Measurements from ENCODE around the gene GNAL.

Gene GNAL

GRCh38 chr18:11862468-11863137, 173.5 kb downstream of the GNAL start:
- H3K23ac ChIP-seq (ENCODE audit: low read length in 2 of 2), result no peak overlapping the region
- no peak overlapping the region for H2BK15ac ChIP-seq (ENCODE audit: low read depth, poor library complexity, severe bottlenecking)
- no peaks in the 10 kb centered on the region for H3K36me3 ChIP-seq (ENCODE audit: control insufficient read depth in 1 of 2, insufficient read depth in 2 of 2, low read depth in 1 of 2, low read length in 2 of 2)
- no peak overlapping the region for H2BK12ac ChIP-seq (ENCODE audit: low read length in 2 of 2)
- no peaks in the 10 kb centered on the region for H3K27me3 ChIP-seq (ENCODE audit: control insufficient read depth in 1 of 2, insufficient read depth in 1 of 2, low read length in 2 of 2)
- no peak overlapping the region for H2BK120ac ChIP-seq (ENCODE audit: low read depth, low read length)
- H3K9me3 ChIP-seq (ENCODE audit: control insufficient read depth, low read length), result no peaks in the 10 kb centered on the region
- no peak overlapping the region for H3K27ac ChIP-seq (ENCODE audit: low read length, poor library complexity, severe bottlenecking)
- no peak overlapping the region for H2AK5ac ChIP-seq (ENCODE audit: low read length, severe bottlenecking)
- H3K79me1 ChIP-seq (replicated peaks; ENCODE audit: low read length, poor library complexity, severe bottlenecking), result no peaks in the 10 kb centered on the region
- H4K91ac ChIP-seq (ENCODE audit: low read length), result no peak overlapping the region
- no peak overlapping the region for H3K9ac ChIP-seq (ENCODE audit: low read length)
- no peak overlapping the region for H3K4me2 ChIP-seq (ENCODE audit: low read length, poor library complexity, severe bottlenecking)
- no peak overlapping the region for H2AFZ ChIP-seq (ENCODE audit: low read depth, low read length)
- H3K4me1 ChIP-seq (ENCODE audit: control insufficient read depth, insufficient read depth, low read depth, low read length), result peaks cover 14% of the 10 kb centered on the region
- H3K14ac ChIP-seq (ENCODE audit: low read length in 2 of 2), result no peak overlapping the region
- no peak for DNase-seq
- H3K4ac ChIP-seq (ENCODE audit: low read depth in 1 of 2, low read length in 2 of 2), result no peak overlapping the region
- H4K8ac ChIP-seq (ENCODE audit: low read length), result no peak overlapping the region
- 82% methylated on average over 6 of the region's 6 CpGs for WGBS
- no peak overlapping the region for H2BK5ac ChIP-seq (ENCODE audit: low read depth, low read length, poor library complexity, severe bottlenecking)
- no peak overlapping the region for H3K18ac ChIP-seq (ENCODE audit: low read depth in 1 of 2, low read length in 2 of 2)
- no peak overlapping the region for H3K4me3 ChIP-seq (ENCODE audit: insufficient read depth in 1 of 2, low read depth in 1 of 2, low read length in 2 of 2)

GRCh38 chr18:11864471-11864870, 175.4 kb downstream of the GNAL start:
- H3K4me2 ChIP-seq (ENCODE audit: low read length, poor library complexity, severe bottlenecking), result no peak overlapping the region
- peaks cover 9% of the 10 kb centered on the region for H3K4me1 ChIP-seq (ENCODE audit: control insufficient read depth, insufficient read depth, low read depth, low read length)
- H2BK12ac ChIP-seq (ENCODE audit: low read length in 2 of 2), result no peak overlapping the region
- no peak overlapping the region for H3K18ac ChIP-seq (ENCODE audit: low read depth in 1 of 2, low read length in 2 of 2)
- no peak overlapping the region for H3K4me3 ChIP-seq (ENCODE audit: insufficient read depth in 1 of 2, low read depth in 1 of 2, low read length in 2 of 2)
- H2BK5ac ChIP-seq (ENCODE audit: low read depth, low read length, poor library complexity, severe bottlenecking), result no peak overlapping the region
- H3K36me3 ChIP-seq (ENCODE audit: control insufficient read depth in 1 of 2, insufficient read depth in 2 of 2, low read depth in 1 of 2, low read length in 2 of 2), result no peaks in the 10 kb centered on the region
- no peak overlapping the region for H2BK15ac ChIP-seq (ENCODE audit: low read depth, poor library complexity, severe bottlenecking)
- H3K14ac ChIP-seq (ENCODE audit: low read length in 2 of 2), result no peak overlapping the region
- H3K9ac ChIP-seq (ENCODE audit: low read length), result no peak overlapping the region
- H3K27me3 ChIP-seq (ENCODE audit: control insufficient read depth in 1 of 2, insufficient read depth in 1 of 2, low read length in 2 of 2), result no peaks in the 10 kb centered on the region
- no peak overlapping the region for H3K4ac ChIP-seq (ENCODE audit: low read depth in 1 of 2, low read length in 2 of 2)
- no peaks in the 10 kb centered on the region for H3K79me1 ChIP-seq (replicated peaks; ENCODE audit: low read length, poor library complexity, severe bottlenecking)
- no peak overlapping the region for H4K8ac ChIP-seq (ENCODE audit: low read length)
- no peak overlapping the region for H3K23ac ChIP-seq (ENCODE audit: low read length in 2 of 2)
- 91% methylated on average over 2 of the region's 2 CpGs for WGBS
- no peak overlapping the region for H2BK120ac ChIP-seq (ENCODE audit: low read depth, low read length)
- no peak for DNase-seq
- H2AK5ac ChIP-seq (ENCODE audit: low read length, severe bottlenecking), result no peak overlapping the region
- H3K27ac ChIP-seq (ENCODE audit: low read length, poor library complexity, severe bottlenecking), result no peak overlapping the region
- no peak overlapping the region for H2AFZ ChIP-seq (ENCODE audit: low read depth, low read length)
- H4K91ac ChIP-seq (ENCODE audit: low read length), result no peak overlapping the region
- no peaks in the 10 kb centered on the region for H3K9me3 ChIP-seq (ENCODE audit: control insufficient read depth, low read length)

- Histone ChIP-seq H2BK12ac (ENCODE audit: low read length in 2 of 2) (no peak overlapping the region), H3K36me3 (ENCODE audit: control insufficient read depth in 1 of 2, insufficient read depth in 2 of 2, low read depth in 1 of 2, low read length in 2 of 2) (no peaks in the 10 kb centered on the region), H3K9ac (ENCODE audit: low read length) (no peak overlapping the region), H3K4me2 (ENCODE audit: low read length, poor library complexity, severe bottlenecking) (no peak overlapping the region), H2BK120ac (ENCODE audit: low read depth, low read length) (no peak overlapping the region), H2BK15ac (ENCODE audit: low read depth, poor library complexity, severe bottlenecking) (no peak overlapping the region), H3K27ac (ENCODE audit: low read length, poor library complexity, severe bottlenecking) (no peak overlapping the region), H3K79me1 (replicated peaks; ENCODE audit: low read length, poor library complexity, severe bottlenecking) (no peaks in the 10 kb centered on the region), H2AFZ (ENCODE audit: low read depth, low read length) (no peak overlapping the region), H4K91ac (ENCODE audit: low read length) (no peak overlapping the region), H3K9me3 (ENCODE audit: control insufficient read depth, low read length) (no peaks in the 10 kb centered on the region), H3K4me3 (ENCODE audit: insufficient read depth in 1 of 2, low read depth in 1 of 2, low read length in 2 of 2) (no peak overlapping the region), H3K27me3 (ENCODE audit: control insufficient read depth in 1 of 2, insufficient read depth in 1 of 2, low read length in 2 of 2) (no peaks in the 10 kb centered on the region), H2BK5ac (ENCODE audit: low read depth, low read length, poor library complexity, severe bottlenecking) (no peak overlapping the region), H4K8ac (ENCODE audit: low read length) (no peak overlapping the region), H2AK5ac (ENCODE audit: low read length, severe bottlenecking) (no peak overlapping the region), H3K23ac (ENCODE audit: low read length in 2 of 2) (no peak overlapping the region), H3K18ac (ENCODE audit: low read depth in 1 of 2, low read length in 2 of 2) (no peak overlapping the region), H3K4ac (ENCODE audit: low read depth in 1 of 2, low read length in 2 of 2) (no peak overlapping the region), H3K14ac (ENCODE audit: low read length in 2 of 2) (no peak overlapping the region), H3K4me1 (ENCODE audit: control insufficient read depth, insufficient read depth, low read depth, low read length) (peaks cover 3% of the 10 kb centered on the region)
- WGBS, result 96% methylated on average over 12 of the region's 12 CpGs
- no peak for DNase-seq
Measured at GRCh38 chr18:11865071-11865470, 176.0 kb downstream of the GNAL start.

- no peak overlapping the region for H4K8ac ChIP-seq (ENCODE audit: low read length)
Measured at GRCh38 chr18:11866329-11866728, 177.3 kb downstream of the GNAL start.

More at GRCh38 chr18:11866329-11866728, 177.3 kb downstream of the GNAL start:
- Histone ChIP-seq H3K4me3 (ENCODE audit: insufficient read depth in 1 of 2, low read depth in 1 of 2, low read length in 2 of 2) (no peak overlapping the region), H3K79me1 (replicated peaks; ENCODE audit: low read length, poor library complexity, severe bottlenecking) (no peaks in the 10 kb centered on the region), H3K27me3 (ENCODE audit: control insufficient read depth in 1 of 2, insufficient read depth in 1 of 2, low read length in 2 of 2) (no peaks in the 10 kb centered on the region), H3K14ac (ENCODE audit: low read length in 2 of 2) (no peak overlapping the region), H2BK15ac (ENCODE audit: low read depth, poor library complexity, severe bottlenecking) (no peak overlapping the region), H2BK120ac (ENCODE audit: low read depth, low read length) (no peak overlapping the region), H3K4me2 (ENCODE audit: low read length, poor library complexity, severe bottlenecking) (no peak overlapping the region), H2AFZ (ENCODE audit: low read depth, low read length) (no peak overlapping the region), H2BK5ac (ENCODE audit: low read depth, low read length, poor library complexity, severe bottlenecking) (no peak overlapping the region), H3K4ac (ENCODE audit: low read depth in 1 of 2, low read length in 2 of 2) (no peak overlapping the region), H3K23ac (ENCODE audit: low read length in 2 of 2) (no peak overlapping the region), H3K9ac (ENCODE audit: low read length) (no peak overlapping the region), H3K18ac (ENCODE audit: low read depth in 1 of 2, low read length in 2 of 2) (no peak overlapping the region), H3K27ac (ENCODE audit: low read length, poor library complexity, severe bottlenecking) (no peak overlapping the region), H2BK12ac (ENCODE audit: low read length in 2 of 2) (no peak overlapping the region), H3K9me3 (ENCODE audit: control insufficient read depth, low read length) (no peaks in the 10 kb centered on the region), H3K36me3 (ENCODE audit: control insufficient read depth in 1 of 2, insufficient read depth in 2 of 2, low read depth in 1 of 2, low read length in 2 of 2) (no peaks in the 10 kb centered on the region), H3K4me1 (ENCODE audit: control insufficient read depth, insufficient read depth, low read depth, low read length) (no peaks in the 10 kb centered on the region), H2AK5ac (ENCODE audit: low read length, severe bottlenecking) (no peak overlapping the region), H4K91ac (ENCODE audit: low read length) (no peak overlapping the region)
- 81% methylated on average over 10 of the region's 10 CpGs for WGBS
- no peak for DNase-seq

Measured in mesenchymal stem cell (in vitro differentiated cells and primary cell).